ENCODE measurements around the gene PDGFB.

The PDGFB gene

GRCh38 chr22:39205344-39206021, 39.3 kb downstream of the PDGFB start:
- DNase-seq (ENCODE audit: low read depth) = peak; percentile 32

GRCh38 chr22:39204216-39204615, 40.6 kb downstream of the PDGFB start:
- DNase-seq (ENCODE audit: low read depth) = no peak

GRCh38 chr22:39197578-39197977, 47.2 kb downstream of the PDGFB start:
- no peak for DNase-seq (ENCODE audit: low read depth)

GRCh38 chr22:39194098-39194497, 50.7 kb downstream of the PDGFB start:
- no peak for DNase-seq (ENCODE audit: low read depth)

GRCh38 chr22:39188809-39189208, 56.0 kb downstream of the PDGFB start:
- no peak for DNase-seq (ENCODE audit: low read depth)

GRCh38 chr22:39185601-39186012, 59.2 kb downstream of the PDGFB start:
- no peak for DNase-seq (ENCODE audit: low read depth)

- DNase-seq (ENCODE audit: low read depth) = no peak
Observed at GRCh38 chr22:39184586-39185577, 59.9 kb downstream of the PDGFB start.

GRCh38 chr22:39183991-39184585, 60.7 kb downstream of the PDGFB start:
- DNase-seq (ENCODE audit: low read depth) = no peak

GRCh38 chr22:39182478-39183030, 62.2 kb downstream of the PDGFB start:
- no peak for DNase-seq (ENCODE audit: low read depth)

- no peak for DNase-seq (ENCODE audit: low read depth)
Observed at GRCh38 chr22:39181778-39182177, 63.0 kb downstream of the PDGFB start.

- DNase-seq (ENCODE audit: low read depth) = no peak
Observed at GRCh38 chr22:39181356-39181755, 63.4 kb downstream of the PDGFB start.

GRCh38 chr22:39179841-39180335, 64.9 kb downstream of the PDGFB start:
- no peak for DNase-seq (ENCODE audit: low read depth)

GRCh38 chr22:39179401-39179827, 65.4 kb downstream of the PDGFB start:
- no peak for DNase-seq (ENCODE audit: low read depth)

- no peak for DNase-seq (ENCODE audit: low read depth)
Observed at GRCh38 chr22:39178206-39179111, 66.3 kb downstream of the PDGFB start.

- DNase-seq (ENCODE audit: low read depth) = no peak
Observed at GRCh38 chr22:39177791-39178190, 67.0 kb downstream of the PDGFB start.

- no peak for DNase-seq (ENCODE audit: low read depth)
Observed at GRCh38 chr22:39177456-39177775, 67.4 kb downstream of the PDGFB start.

- DNase-seq (ENCODE audit: low read depth) = no peak
Observed at GRCh38 chr22:39176714-39177455, 67.9 kb downstream of the PDGFB start.

GRCh38 chr22:39176143-39176713, 68.6 kb downstream of the PDGFB start:
- DNase-seq (ENCODE audit: low read depth) = no peak

- DNase-seq (ENCODE audit: low read depth) = no peak
Observed at GRCh38 chr22:39175353-39176142, 69.2 kb downstream of the PDGFB start.

Data from activated T-helper 1 cell treated with Interleukin-2 at 50 U/mL for 16 hours (primary cell).